Neural cell (in vitro differentiated cells): Measurements from ENCODE around the gene GLRX2.

ENCODE experiments used
- EZH2 ChIP-seq: fragments of 200-600, 300-800 bp; shearing (Covaris generic), sonication (generic); IDR thresholded peaks from 2 replicates; pipeline ENCODE4 v1.6.1; 2014; ENCODE audit warnings: antibody characterized with exemption, low read length, borderline replicate concordance, mild to moderate bottlenecking; ENCODE audit not compliant: insufficient read depth, poor library complexity, severe bottlenecking
- MXI1 ChIP-seq: fragments of 450-650 bp; conservative IDR thresholded peaks from 2 replicates; pipeline ENCODE4 v1.6.1; 2014; ENCODE audit warnings: antibody characterized with exemption, mild to moderate bottlenecking; ENCODE audit not compliant: poor library complexity, severe bottlenecking
- POLR2AphosphoS5 ChIP-seq: IDR thresholded peaks from 2 replicates; pipeline ENCODE4 v1.6.1; 2012
- RAD21 ChIP-seq: fragments of 450-650 bp; conservative IDR thresholded peaks from 2 replicates; pipeline ENCODE4 v1.6.1; 2014; ENCODE audit warnings: antibody characterized with exemption, mild to moderate bottlenecking, moderate library complexity
- TF ChIP-seq, protein P1 (sequence below): fragments of 450-650 bp; IDR thresholded peaks from 2 replicates; pipeline ENCODE4 v1.5.1; 2014; ENCODE audit warnings: antibody characterized with exemption, mild to moderate bottlenecking, moderate library complexity; ENCODE audit not compliant: poor library complexity, severe bottlenecking

- TF ChIP-seq, protein P1, sequence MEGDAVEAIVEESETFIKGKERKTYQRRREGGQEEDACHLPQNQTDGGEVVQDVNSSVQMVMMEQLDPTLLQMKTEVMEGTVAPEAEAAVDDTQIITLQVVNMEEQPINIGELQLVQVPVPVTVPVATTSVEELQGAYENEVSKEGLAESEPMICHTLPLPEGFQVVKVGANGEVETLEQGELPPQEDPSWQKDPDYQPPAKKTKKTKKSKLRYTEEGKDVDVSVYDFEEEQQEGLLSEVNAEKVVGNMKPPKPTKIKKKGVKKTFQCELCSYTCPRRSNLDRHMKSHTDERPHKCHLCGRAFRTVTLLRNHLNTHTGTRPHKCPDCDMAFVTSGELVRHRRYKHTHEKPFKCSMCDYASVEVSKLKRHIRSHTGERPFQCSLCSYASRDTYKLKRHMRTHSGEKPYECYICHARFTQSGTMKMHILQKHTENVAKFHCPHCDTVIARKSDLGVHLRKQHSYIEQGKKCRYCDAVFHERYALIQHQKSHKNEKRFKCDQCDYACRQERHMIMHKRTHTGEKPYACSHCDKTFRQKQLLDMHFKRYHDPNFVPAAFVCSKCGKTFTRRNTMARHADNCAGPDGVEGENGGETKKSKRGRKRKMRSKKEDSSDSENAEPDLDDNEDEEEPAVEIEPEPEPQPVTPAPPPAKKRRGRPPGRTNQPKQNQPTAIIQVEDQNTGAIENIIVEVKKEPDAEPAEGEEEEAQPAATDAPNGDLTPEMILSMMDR = no peak
- no peak for TF ChIP-seq EZH2
- no peak for TF ChIP-seq POLR2AphosphoS5
- TF ChIP-seq MXI1 = no peak
- TF ChIP-seq RAD21 = no peak
These were observed 21.7 kb downstream of the GLRX2 start for GRCh38 chr1:193083365-193084088.
